Sigmoid colon (tissue), 4 donors: ENCODE measurements around the gene KLK2.

ENCODE experiments used
- CTCF ChIP-seq, 4 experiments: fragments of 450-650 bp in 3 of 4; fragments of 200-600 bp in 1 of 4; IDR thresholded peaks; one replicate each; pipeline ENCODE4 v1.5.1; 2016 to 2019; ENCODE audit warnings: antibody characterized with exemption in 4 of 4, mild to moderate bottlenecking in 3 of 4, moderate library complexity in 2 of 4
- POLR2A ChIP-seq, 2 donors: fragments of 450-650 bp; IDR thresholded peaks; one replicate each; pipeline ENCODE4 v1.6.1; 2016; ENCODE audit warnings: antibody characterized with exemption in 2 of 2, mild to moderate bottlenecking in 2 of 2, moderate library complexity in 2 of 2
- POLR2AphosphoS5 ChIP-seq, 4 donors: sonication (generic); formaldehyde crosslinking; IDR thresholded peaks; one replicate each; pipeline ENCODE4 v1.6.1; 2017; ENCODE audit warnings: antibody characterized with exemption in 4 of 4

- no peak for TF ChIP-seq CTCF (IDR thresholded peaks at IDR 0.05)
- TF ChIP-seq POLR2AphosphoS5 (IDR thresholded peaks at IDR 0.05) = no peak
- TF ChIP-seq POLR2A (IDR thresholded peaks at IDR 0.05) = no peak
These were observed 12.2 kb upstream of the KLK2 start for GRCh38 chr19:50861010-50861409.
